CD8-positive, alpha-beta memory T cell (primary cell): ENCODE data around the gene AFAP1. TPM values are rescaled to one million over a fixed set of nuclear protein-coding genes. Genes with fewer than 3 reads are reported as not detected.

Source experiments
- CTCF ChIA-PET: fragments of 350-600 bp; sonication (Branson Sonifier 250); formaldehyde crosslinking; loops from one replicate; lab custom pipeline; 2021; ENCODE audit warnings: antibody characterized with exemption; lab: Charles Lee
- POLR2A ChIA-PET: fragments of 350-600 bp; sonication (Branson Sonifier 250); formaldehyde crosslinking; loops from one replicate; lab custom pipeline; 2021; ENCODE audit warnings: antibody characterized with exemption; lab: Charles Lee
- DNase-seq, 5 donors: peaks; one replicate each; pipeline versions ENCODE4 v3.0.0 to v3.0.0-alpha.2; 2020 to 2022; ENCODE audit warnings: mixed read lengths in 1 of 5
- H3K27ac ChIP-seq: one replicate; pipeline ENCODE4 v1.7.0; 2013; ENCODE audit warnings: low read depth, mild to moderate bottlenecking, low read length, moderate library complexity
- H3K27me3 ChIP-seq: 2 replicates; pipeline ENCODE4 v1.7.0; 2013; ENCODE audit warnings: low read length, mild to moderate bottlenecking; ENCODE audit not compliant: insufficient read depth, poor library complexity, severe bottlenecking
- H3K36me3 ChIP-seq: 2 replicates; pipeline ENCODE4 v1.7.0; 2013; ENCODE audit warnings: mild to moderate bottlenecking, low read length, moderate library complexity; ENCODE audit not compliant: insufficient read depth
- H3K4me1 ChIP-seq: 2 replicates; pipeline ENCODE4 v1.7.0; 2013; ENCODE audit warnings: mild to moderate bottlenecking, low read length, moderate library complexity; ENCODE audit not compliant: insufficient read depth
- H3K4me3 ChIP-seq: 2 replicates; pipeline ENCODE4 v1.7.0; 2013; ENCODE audit warnings: mild to moderate bottlenecking, low read length
- H3K9me3 ChIP-seq: 2 replicates; pipeline ENCODE4 v1.7.0; 2013; ENCODE audit warnings: mild to moderate bottlenecking, low read length
- H3K27ac Mint-ChIP-seq, 8 donors: one replicate each; pipeline ENCODE4 v1.8.0; 2020 to 2021; ENCODE audit warnings: mixed read lengths in 8 of 8, mild to moderate bottlenecking in 6 of 8, inconsistent platforms in 3 of 8, moderate library complexity in 3 of 8
- H3K27me3 Mint-ChIP-seq, 2 donors: one replicate each; pipeline ENCODE4 v1.8.0; 2020 to 2021; ENCODE audit warnings: mixed read lengths in 2 of 2, mild to moderate bottlenecking in 1 of 2, moderate library complexity in 1 of 2
- H3K36me3 Mint-ChIP-seq, 3 donors: one replicate each; pipeline ENCODE4 v1.8.0; 2020 to 2021; ENCODE audit warnings: mixed read lengths in 3 of 3, inconsistent platforms in 1 of 3, mild to moderate bottlenecking in 1 of 3
- H3K4me1 Mint-ChIP-seq, 3 donors: one replicate each; pipeline ENCODE4 v1.8.0; 2020 to 2021; ENCODE audit warnings: mixed read lengths in 3 of 3, inconsistent platforms in 1 of 3, mild to moderate bottlenecking in 1 of 3
- H3K4me3 Mint-ChIP-seq, 7 donors: one replicate each; pipeline ENCODE4 v1.8.0; 2020 to 2021; ENCODE audit warnings: mixed read lengths in 7 of 7, mild to moderate bottlenecking in 6 of 7, moderate library complexity in 4 of 7, inconsistent platforms in 2 of 7
- H3K9me3 Mint-ChIP-seq, 5 donors: one replicate each; pipeline ENCODE4 v1.8.0; 2020 to 2022; ENCODE audit warnings: mixed read lengths in 5 of 5, mild to moderate bottlenecking in 3 of 5, moderate library complexity in 2 of 5, inconsistent platforms in 1 of 5
- polyA plus RNA-seq: library from polyadenylated mRNA; unstranded; fragments of 300-500 nt; fragmentation: Illumina TruSeq; gene quantifications from one replicate; pipeline ENCODE4 v1.2.3, GENCODE V29; 2021
- total RNA-seq, 2 experiments: library from RNA; stranded (reverse); gene quantifications; one replicate each; pipeline ENCODE4 v1.2.3, GENCODE V29; 2021

AFAP1 gene
- total and polyA plus RNA-seq, 3 experiments from 2014 or later = 2.3 to 19.9 (median 18.4) TPM

DNA sequence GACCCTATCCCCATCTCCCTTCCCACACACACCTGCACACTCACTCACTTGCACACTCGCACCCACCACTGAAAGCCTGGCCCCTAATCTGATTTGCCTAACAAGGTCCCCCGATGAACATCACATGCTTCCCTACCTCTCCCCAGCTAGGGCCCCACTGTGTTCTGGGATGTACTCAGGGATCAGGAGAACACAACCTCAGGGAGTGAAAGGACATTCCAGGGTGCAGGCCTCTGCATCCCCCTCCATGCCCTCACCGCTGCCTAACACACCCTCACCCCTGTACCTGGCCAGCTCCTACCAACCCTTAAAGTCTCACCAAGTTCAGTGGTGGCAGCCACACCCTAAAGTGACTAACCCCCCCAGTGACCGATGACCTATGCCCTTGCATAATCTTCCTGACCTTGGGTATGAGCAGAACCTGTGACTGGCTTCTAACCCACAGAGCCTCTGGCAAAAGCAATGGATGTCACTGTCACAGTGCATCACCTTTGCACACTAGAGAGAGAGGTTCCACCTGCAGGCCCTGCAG, 2.4 kb upstream of the AFAP1 start:
- Histone ChIP-seq H3K27ac (no peak overlapping the region), H3K9me3 (no peaks in the 10 kb centered on the region), H3K27me3 (no peaks in the 10 kb centered on the region), H3K4me1 (peaks cover 20% of the 10 kb centered on the region), H3K4me3 (no peak overlapping the region), H3K36me3 (no peaks in the 10 kb centered on the region)
- peaks cover 14 to 19% (median 15%) of the 10 kb centered on the region in 3 donors for H3K4me1 Mint-ChIP-seq
- H3K27me3 Mint-ChIP-seq = peaks cover 4 to 15% of the 10 kb centered on the region in 2 donors
- H3K36me3 Mint-ChIP-seq = peaks cover 0 to 3% (median 0%) of the 10 kb centered on the region in 3 donors
- no peak overlapping the region for H3K27ac Mint-ChIP-seq
- no peaks in the 10 kb centered on the region for H3K9me3 Mint-ChIP-seq
- peak overlapping the region in 1 of 7 donors; percentile 8 for H3K4me3 Mint-ChIP-seq
- no peak for DNase-seq
- CTCF ChIA-PET = interaction anchor here (1.6 kb wide), 1 partner anchor 10 kb away, joined by 3 read pairs; no protein-coding TSS in a partner anchor
- POLR2A ChIA-PET = no interaction called here

DNA sequence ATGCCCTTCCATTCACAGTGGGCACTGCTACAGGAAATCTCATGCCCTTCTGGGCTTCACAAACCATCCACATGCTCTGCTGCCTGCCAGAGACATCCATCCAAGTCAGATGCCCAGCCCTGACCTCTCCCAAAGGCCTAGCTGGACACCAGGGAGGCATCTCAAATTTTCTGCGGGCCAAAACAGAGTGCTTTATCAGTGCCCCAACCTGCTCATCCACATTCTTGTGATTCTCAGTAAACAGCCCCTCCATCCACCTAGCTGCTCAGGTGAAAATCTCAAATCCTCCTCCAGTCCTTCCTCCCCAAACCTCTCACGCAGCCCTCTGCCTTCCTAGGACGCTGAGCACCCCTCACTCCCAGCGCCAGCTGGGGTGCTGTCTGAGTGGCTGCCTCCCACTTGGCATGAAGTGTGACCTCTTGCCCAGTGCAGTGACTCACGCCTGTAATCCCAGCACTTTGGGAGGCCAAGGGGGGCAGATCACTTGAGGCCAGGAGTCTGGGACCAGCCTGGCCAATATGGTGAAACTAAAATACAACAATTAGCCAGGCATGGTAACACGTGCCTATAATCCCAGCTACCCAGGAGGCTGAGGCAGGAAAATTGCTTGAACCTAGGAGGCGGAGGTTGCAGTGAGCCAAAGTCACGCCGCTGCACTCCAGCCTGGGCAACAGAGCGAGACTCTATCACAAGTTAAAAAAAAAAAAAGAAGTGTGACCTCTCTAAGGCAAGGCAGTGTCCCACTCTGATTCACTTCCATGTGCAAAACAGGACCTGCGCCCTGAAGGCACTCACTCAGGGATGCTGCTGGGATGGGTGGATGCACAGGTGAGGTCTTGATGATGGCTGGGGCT, 1.7 kb upstream of the AFAP1 start:
- peaks cover 4 to 13% of the 10 kb centered on the region in 2 donors for H3K27me3 Mint-ChIP-seq
- no peaks in the 10 kb centered on the region for H3K36me3 ChIP-seq
- H3K4me3 Mint-ChIP-seq = peak overlapping the region; percentile 2 to 87 (median 54)
- ChIA-PET POLR2A (no interaction called here), CTCF (interaction anchor here (1.1 kb wide), 1 partner anchor 97 kb away, joined by 4 read pairs; no protein-coding TSS in a partner anchor)
- peaks cover 0 to 3% (median 0%) of the 10 kb centered on the region in 3 donors for H3K36me3 Mint-ChIP-seq
- no peak for DNase-seq
- peaks cover 18 to 23% (median 18%) of the 10 kb centered on the region in 3 donors for H3K4me1 Mint-ChIP-seq
- H3K9me3 ChIP-seq = no peaks in the 10 kb centered on the region
- H3K27me3 ChIP-seq = no peaks in the 10 kb centered on the region
- H3K9me3 Mint-ChIP-seq = no peaks in the 10 kb centered on the region
- H3K4me3 ChIP-seq = no peak overlapping the region
- H3K27ac ChIP-seq = no peak overlapping the region
- H3K4me1 ChIP-seq = peaks cover 20% of the 10 kb centered on the region
- H3K27ac Mint-ChIP-seq = peak overlapping the region in 3 of 8 donors; percentile 49 to 78 (median 64)

DNA sequence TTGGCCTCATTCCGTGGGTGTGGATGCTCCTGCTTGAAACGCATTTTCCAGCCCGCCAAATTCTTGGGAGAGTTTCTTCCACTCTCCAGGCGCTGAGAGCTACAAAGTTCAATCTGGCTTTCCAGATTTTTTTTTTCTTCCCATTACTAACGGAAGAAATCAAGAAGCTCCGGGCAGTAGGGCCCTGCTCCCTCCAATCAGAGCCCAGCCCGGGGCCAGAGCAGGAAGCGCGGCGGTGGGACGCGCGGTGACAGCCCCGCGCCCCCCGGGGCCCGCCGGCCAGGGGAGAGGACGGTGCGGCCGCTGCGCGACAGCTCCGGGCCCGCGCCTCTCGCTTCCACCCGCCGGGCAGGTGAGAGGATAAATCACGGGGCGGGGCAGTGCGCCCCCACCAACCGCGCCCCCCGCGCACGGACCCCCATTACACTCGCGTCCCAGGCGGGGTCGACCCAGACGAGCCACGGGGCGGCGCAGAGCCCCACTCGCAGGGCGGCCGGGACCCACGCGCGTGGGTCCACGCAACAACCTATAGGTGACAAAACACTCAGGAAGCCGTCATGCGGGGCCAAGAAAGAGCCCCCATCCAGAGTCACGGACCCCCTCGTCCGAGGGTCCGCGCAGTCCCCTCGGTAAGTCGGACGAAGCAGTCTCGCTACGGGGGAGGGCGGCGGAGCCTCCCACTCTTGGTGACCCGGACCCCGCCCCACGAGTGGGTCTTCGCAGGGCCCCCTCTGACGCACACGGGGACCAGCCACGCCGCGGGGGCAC, 868 bp downstream of the AFAP1 start:
- H3K27me3 ChIP-seq = no peaks in the 10 kb centered on the region
- peaks cover 18 to 39% (median 29%) of the 10 kb centered on the region in 3 donors for H3K4me1 Mint-ChIP-seq
- no peaks in the 10 kb centered on the region for H3K9me3 ChIP-seq
- ChIA-PET CTCF (interaction anchor here (0.6 to 2.3 kb wide), 11 partner anchors 9 to 135 kb away, joined by 3 to 14 read pairs (median 4); no protein-coding TSS in a partner anchor), POLR2A (interaction anchor here (0.5 to 1.4 kb wide), 6 partner anchors 9 to 1100 kb away, joined by 3 to 5 read pairs (median 4); no protein-coding TSS in a partner anchor)
- peak overlapping the region; percentile 80 to 95 (median 84) for H3K4me3 Mint-ChIP-seq
- H3K27ac Mint-ChIP-seq = peak overlapping the region in 7 of 8 donors; percentile 76 to 86 (median 81)
- peak overlapping the region; percentile 61 for H3K4me3 ChIP-seq
- H3K9me3 Mint-ChIP-seq = no peaks in the 10 kb centered on the region
- H3K36me3 ChIP-seq = no peaks in the 10 kb centered on the region
- H3K27ac ChIP-seq = peak overlapping the region; percentile 31
- DNase-seq = peak in 3 of 5 donors; percentile 18 to 62 (median 25)
- peaks cover 0 to 3% (median 0%) of the 10 kb centered on the region in 3 donors for H3K36me3 Mint-ChIP-seq
- H3K4me1 ChIP-seq = peaks cover 20% of the 10 kb centered on the region
- peaks cover 4 to 9% of the 10 kb centered on the region in 2 donors for H3K27me3 Mint-ChIP-seq

DNA sequence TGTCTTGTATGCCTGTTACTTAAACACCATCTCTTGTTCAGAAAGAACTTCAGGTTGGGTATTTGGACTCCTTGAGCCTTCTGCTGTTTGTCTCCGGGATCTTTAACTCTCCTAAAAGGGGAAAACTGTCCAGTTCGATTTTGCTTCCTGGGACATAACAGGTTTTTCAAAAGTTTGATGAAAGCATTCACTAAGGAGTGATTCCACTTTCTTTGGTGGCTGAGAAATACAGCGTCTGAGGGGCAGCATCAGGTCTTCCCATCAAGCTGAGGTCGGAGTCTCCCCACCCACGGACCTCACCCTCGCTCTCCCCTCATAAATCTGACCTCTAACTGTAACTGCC, 1.4 kb downstream of the AFAP1 start:
- H3K4me3 ChIP-seq = peak overlapping the region; percentile 61

DNA sequence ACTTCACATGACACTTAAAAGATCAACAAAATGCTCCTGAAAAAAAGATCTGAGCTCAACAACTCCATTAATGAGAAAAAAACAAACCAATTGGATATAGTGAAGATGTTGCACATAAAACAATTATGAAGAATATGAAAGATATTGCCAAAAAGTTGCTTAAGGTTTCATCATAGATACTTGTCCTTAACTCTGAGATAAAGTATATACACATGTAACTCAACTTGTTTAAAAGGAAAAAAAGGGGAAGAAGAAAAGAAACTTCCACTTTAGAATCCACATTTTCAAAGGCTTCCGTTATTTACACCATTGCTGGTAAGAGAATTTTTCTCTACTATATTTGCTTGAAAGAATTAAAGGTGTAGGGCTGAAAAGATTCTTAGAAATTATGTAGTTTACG, 2.7 kb downstream of the AFAP1 start:
- CTCF ChIA-PET = interaction anchor here (2.0 kb wide), 1 partner anchor 60 kb away, joined by 4 read pairs; no protein-coding TSS in a partner anchor
- no peaks in the 10 kb centered on the region for H3K9me3 Mint-ChIP-seq
- peak overlapping the region in 2 of 8 donors; percentile 44 to 85 for H3K27ac Mint-ChIP-seq
- POLR2A ChIA-PET = interaction anchor here (1.5 kb wide), 1 partner anchor 12 kb away, joined by 4 read pairs; no protein-coding TSS in a partner anchor
- H3K4me1 ChIP-seq = peaks cover 20% of the 10 kb centered on the region
- H3K4me3 ChIP-seq = no peak overlapping the region
- H3K27ac ChIP-seq = no peak overlapping the region
- peak overlapping the region in 5 of 7 donors; percentile 80 to 95 (median 86) for H3K4me3 Mint-ChIP-seq
- DNase-seq = no peak
- peaks cover 0 to 3% (median 0%) of the 10 kb centered on the region in 3 donors for H3K36me3 Mint-ChIP-seq
- H3K36me3 ChIP-seq = no peaks in the 10 kb centered on the region
- H3K4me1 Mint-ChIP-seq = peaks cover 18 to 39% (median 29%) of the 10 kb centered on the region in 3 donors
- H3K27me3 ChIP-seq = no peaks in the 10 kb centered on the region
- no peaks in the 10 kb centered on the region for H3K9me3 ChIP-seq
- peaks cover 4 to 9% of the 10 kb centered on the region in 2 donors for H3K27me3 Mint-ChIP-seq

More for the DNA sequence above, 1.4 kb downstream of the AFAP1 start:
- Mint-ChIP-seq H3K27ac (peak overlapping the region in 7 of 8 donors; percentile 76 to 86 (median 81)), H3K4me1 (peaks cover 18 to 39% (median 29%) of the 10 kb centered on the region in 3 donors), H3K36me3 (peaks cover 0 to 3% (median 0%) of the 10 kb centered on the region in 3 donors), H3K9me3 (no peaks in the 10 kb centered on the region), H3K4me3 (peak overlapping the region; percentile 80 to 95 (median 84)), H3K27me3 (peaks cover 4 to 9% of the 10 kb centered on the region in 2 donors)
- Histone ChIP-seq H3K36me3 (no peaks in the 10 kb centered on the region), H3K4me1 (peaks cover 20% of the 10 kb centered on the region), H3K9me3 (no peaks in the 10 kb centered on the region), H3K27ac (no peak overlapping the region), H3K27me3 (no peaks in the 10 kb centered on the region)
- POLR2A ChIA-PET = interaction anchor here (0.5 to 1.5 kb wide), 6 partner anchors 10 to 1100 kb away, joined by 3 to 4 read pairs (median 4); no protein-coding TSS in a partner anchor
- CTCF ChIA-PET = interaction anchor here (0.8 to 2.3 kb wide), 7 partner anchors 14 to 134 kb away, joined by 3 to 11 read pairs (median 4); no protein-coding TSS in a partner anchor
- no peak for DNase-seq

DNA sequence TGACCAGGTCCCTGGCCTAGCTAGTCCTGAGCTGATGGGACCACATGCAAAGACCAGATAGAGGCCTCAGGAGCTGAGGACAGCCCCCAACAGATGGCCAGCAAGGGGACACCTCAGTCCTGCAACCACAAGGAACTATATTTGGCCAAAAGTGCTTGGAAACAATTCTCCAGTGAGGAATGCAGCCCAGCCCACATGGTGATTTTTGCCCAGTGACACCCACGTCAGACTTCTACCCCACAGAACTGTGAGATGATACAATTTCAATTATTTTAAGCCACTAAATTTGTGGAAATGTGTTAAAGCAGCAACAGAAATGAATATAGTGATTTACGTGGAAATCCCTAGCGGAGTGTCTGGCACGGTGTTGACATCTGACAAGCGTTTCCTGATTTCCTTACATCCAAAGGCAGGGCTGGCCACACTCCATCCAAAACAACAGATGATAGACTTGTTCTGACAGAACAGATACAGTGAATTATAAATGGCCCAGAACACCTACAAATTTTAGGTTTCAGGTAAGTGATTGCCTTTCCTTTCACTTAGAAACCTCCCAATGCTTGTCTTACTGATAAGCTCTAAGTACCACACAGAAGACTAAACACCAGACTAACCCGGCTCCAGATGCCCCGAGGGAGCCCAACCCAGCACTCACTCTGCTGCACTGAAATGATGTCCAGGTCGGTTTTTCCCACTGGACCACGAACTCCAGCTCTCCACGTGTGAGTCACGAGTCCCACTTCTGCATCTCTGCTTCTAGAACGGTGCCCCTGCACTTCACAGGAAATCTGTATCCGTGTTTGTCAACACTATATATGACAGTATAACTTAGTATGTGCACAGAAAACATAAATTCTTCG, 5.8 kb downstream of the AFAP1 start:
- no peak for DNase-seq
- no peaks in the 10 kb centered on the region for H3K27me3 ChIP-seq
- H3K9me3 ChIP-seq = no peaks in the 10 kb centered on the region
- no peak overlapping the region for H3K4me3 ChIP-seq
- peaks cover 15 to 45% (median 29%) of the 10 kb centered on the region in 3 donors for H3K4me1 Mint-ChIP-seq
- no peak overlapping the region for H3K27ac ChIP-seq
- POLR2A ChIA-PET = no interaction called here
- no peaks in the 10 kb centered on the region for H3K9me3 Mint-ChIP-seq
- H3K4me1 ChIP-seq = peaks cover 16% of the 10 kb centered on the region
- CTCF ChIA-PET = interaction anchor here (1.1 kb wide), 1 partner anchor 57 kb away, joined by 3 read pairs; no protein-coding TSS in a partner anchor
- H3K27me3 Mint-ChIP-seq = peaks cover 4 to 7% of the 10 kb centered on the region in 2 donors
- H3K4me3 Mint-ChIP-seq = no peak overlapping the region
- H3K27ac Mint-ChIP-seq = no peak overlapping the region
- H3K36me3 Mint-ChIP-seq = peaks cover 0 to 3% (median 0%) of the 10 kb centered on the region in 3 donors
- H3K36me3 ChIP-seq = no peaks in the 10 kb centered on the region
